ENCODE results near the gene FAM120B.

The FAM120B gene

DNA sequence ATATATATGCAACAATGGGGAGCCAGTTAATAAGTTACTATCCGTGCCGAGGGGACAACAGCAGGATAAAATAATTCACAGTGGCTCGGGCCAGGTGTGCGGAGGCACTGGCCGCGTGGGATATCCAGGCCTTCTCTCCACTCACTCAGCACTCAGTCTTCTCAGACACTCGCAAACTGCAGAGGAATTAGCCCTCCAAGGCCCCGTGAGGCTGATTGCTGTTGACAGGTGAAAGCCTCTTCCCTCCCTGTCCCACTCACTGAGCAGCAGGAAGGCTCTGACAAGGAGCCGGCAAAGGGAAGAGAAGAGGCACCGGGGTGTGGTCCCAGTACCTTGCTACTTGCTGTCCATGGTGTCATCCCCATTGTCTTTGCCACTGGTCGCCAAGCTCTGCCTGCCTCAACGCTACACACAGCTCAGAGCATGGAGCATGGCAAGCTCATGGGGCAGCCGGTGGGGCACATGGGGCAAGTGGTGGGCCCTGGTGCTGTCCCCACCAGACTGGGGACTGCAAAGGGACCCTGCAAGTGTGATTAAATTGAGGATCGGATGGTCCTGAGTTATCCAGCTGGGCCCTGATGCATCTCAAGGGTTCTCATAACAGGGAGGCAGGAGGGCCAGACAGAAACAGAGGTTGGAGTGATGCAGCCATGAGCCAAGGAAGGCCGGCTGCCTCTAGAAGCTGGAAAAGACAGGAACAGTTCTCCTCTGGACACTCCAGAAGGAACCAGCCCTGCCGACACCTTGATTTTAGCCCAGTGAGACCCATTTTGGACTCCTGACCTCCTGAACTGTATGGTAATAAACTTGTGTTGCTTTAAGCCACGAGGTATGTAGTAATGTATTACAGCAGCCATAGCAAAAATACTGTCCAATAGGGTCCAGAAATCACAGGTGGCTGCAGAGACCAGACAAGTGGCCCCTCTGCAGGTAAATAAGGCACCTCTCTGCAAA is 126.9 kb downstream of the FAM120B start:
- TF ChIP-seq CTCF (IDR thresholded peaks at IDR 0.05; ENCODE audit: insufficient read depth, low read length, missing control alignments): no peak
- H3K4me3 ChIP-seq (ENCODE audit: low read depth, low read length): no peak overlapping the region
- POLR2A ChIA-PET: no interaction called here
- CTCF ChIA-PET: interaction anchor here (1.3 kb wide), 1 partner anchor 9 kb away, joined by 4 read pairs; no protein-coding TSS in a partner anchor
- DNase-seq (ENCODE audit: low read depth, low spot score): no peak

DNA sequence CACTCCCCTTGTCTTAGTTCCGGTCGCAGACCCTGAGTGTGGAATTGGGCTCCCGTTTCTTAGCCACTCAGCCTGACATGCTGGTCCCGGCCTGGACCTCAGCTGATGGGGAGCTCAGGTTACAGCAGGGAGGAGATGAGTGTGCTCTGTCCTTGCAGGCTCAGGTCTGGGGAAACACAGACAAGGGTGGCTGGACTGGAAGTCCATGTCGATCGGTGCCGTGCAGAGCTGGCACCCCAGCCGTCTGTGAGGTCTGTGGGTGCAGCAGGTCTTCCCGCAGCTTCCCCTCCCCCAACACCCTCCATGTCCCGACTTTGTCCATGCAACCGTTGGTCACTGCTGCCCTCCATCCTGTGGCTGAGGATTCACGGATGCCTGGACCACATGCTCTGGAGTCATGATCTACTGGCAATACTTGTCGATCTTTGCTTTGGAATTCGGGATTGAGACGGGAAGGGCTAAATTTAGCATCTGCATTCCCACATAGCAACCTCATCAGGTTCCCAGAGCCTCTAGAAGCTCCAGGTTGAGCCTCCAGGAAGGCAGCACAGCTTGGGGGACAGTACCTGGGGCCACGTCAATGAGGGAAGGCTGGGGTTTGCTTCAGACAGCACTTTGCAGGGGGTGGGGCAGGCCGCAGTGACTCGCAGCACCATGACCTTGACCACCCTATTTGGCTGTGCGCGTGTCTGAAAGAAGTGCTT is 127.7 kb downstream of the FAM120B start:
- POLR2A ChIA-PET: no interaction called here
- no peak overlapping the region for H3K4me3 ChIP-seq (ENCODE audit: low read depth, low read length)
- no peak for TF ChIP-seq CTCF (IDR thresholded peaks at IDR 0.05; ENCODE audit: insufficient read depth, low read length, missing control alignments)
- DNase-seq (ENCODE audit: low read depth, low spot score): no peak
- CTCF ChIA-PET: interaction anchor here (1.3 kb wide), 1 partner anchor 10 kb away, joined by 4 read pairs; no protein-coding TSS in a partner anchor

DNA sequence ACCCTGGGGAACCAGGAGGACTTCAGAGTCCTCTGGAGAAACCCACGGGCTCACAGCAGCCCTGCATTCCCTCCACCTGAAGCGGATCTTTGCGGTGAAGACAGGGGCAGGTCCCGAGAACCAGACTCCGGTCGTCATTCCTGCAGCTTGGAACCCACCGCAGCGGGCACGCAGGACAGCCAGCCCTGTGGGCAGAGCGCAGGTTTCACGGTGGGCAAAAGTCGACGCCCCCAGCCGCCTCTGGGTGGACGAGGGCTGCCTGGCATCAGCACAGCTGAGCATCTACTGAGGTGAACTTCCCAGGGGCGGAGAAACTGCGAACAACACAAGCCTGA is 128.2 kb downstream of the FAM120B start:
- CTCF ChIA-PET: no interaction called here
- POLR2A ChIA-PET: no interaction called here
- no peak for DNase-seq (ENCODE audit: low read depth, low spot score)

GRCh38 chr6:170435766-170436165 is 129.2 kb downstream of the FAM120B start:
- ChIA-PET POLR2A (no interaction called here), CTCF (no interaction called here)
- no peak for TF ChIP-seq CTCF (IDR thresholded peaks at IDR 0.05; ENCODE audit: insufficient read depth, low read length, missing control alignments)
- no peak for DNase-seq (ENCODE audit: low read depth, low spot score)
- H3K4me3 ChIP-seq (ENCODE audit: low read depth, low read length): no peak overlapping the region

More for the DNA sequence above, 128.2 kb downstream of the FAM120B start:
- no peak for TF ChIP-seq CTCF (IDR thresholded peaks at IDR 0.05; ENCODE audit: insufficient read depth, low read length, missing control alignments)
- H3K4me3 ChIP-seq (ENCODE audit: low read depth, low read length): no peak overlapping the region

DNA sequence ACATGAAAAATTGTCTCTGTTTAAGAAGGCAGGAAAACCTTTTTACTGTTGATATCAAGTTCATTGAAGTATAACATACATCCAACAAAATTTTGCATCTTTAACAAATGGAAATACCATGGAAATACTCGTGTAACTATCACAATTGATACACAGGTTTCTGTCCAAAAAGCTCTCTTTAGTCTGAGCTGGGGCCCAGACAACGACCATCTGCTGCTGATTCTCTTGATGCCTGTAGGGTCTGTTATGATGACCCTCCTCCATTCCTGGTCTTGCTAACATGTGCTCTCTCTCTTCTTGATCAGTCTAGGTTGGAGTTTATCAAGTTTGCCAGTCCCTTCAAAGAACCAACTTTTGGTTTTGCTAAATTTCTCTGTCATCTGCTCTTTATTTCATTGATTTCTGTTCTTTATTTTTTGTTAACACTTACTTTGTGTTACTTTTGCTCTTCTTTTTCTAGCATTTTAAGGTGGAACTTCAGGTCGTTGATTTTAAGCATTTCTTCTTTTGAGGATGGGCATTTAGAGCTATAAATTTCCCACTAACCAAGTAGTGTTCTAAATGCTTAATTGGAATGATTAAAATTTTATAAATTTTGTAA is 129.8 kb downstream of the FAM120B start:
- ChIA-PET CTCF (no interaction called here), POLR2A (no interaction called here)
- DNase-seq (ENCODE audit: low read depth, low spot score): no peak
- no peak overlapping the region for H3K4me3 ChIP-seq (ENCODE audit: low read depth, low read length)
- TF ChIP-seq CTCF (IDR thresholded peaks at IDR 0.05; ENCODE audit: insufficient read depth, low read length, missing control alignments): no peak
